Esophagus muscularis mucosa (tissue), 4 donors: ENCODE results near the gene RBFOX2. TPM values are rescaled to one million over a fixed set of nuclear protein-coding genes. Genes with fewer than 3 reads are reported as not detected.

Source experiments
- DNase-seq: peaks from one replicate; pipeline ENCODE4 v3.0.0-alpha.2; 2017; ENCODE audit errors: extremely low spot score
- H3K27ac ChIP-seq, 4 donors: fragments of 200-600 bp; sonication (generic); replicated peaks in 1 of 4; 1 replicate in 3 of 4; 2 replicates in 1 of 4; pipeline ENCODE4 v1.5.1; 2016 to 2019; ENCODE audit warnings: mild to moderate bottlenecking in 1 of 4
- H3K27me3 ChIP-seq, 4 donors: fragments of 200-600 bp; sonication (generic); one replicate each; pipeline versions ENCODE4 v1.5.1 to v1.6.0; 2016 to 2019
- H3K36me3 ChIP-seq, 4 donors: fragments of 200-600 bp; sonication (generic); one replicate each; pipeline ENCODE4 v1.5.1; 2016 to 2019
- H3K4me1 ChIP-seq, 4 donors: fragments of 200-600 bp; sonication (generic); one replicate each; pipeline ENCODE4 v1.5.1; 2016 to 2019
- H3K4me3 ChIP-seq, 4 donors: fragments of 200-600 bp; sonication (generic); 1 replicate in 2 of 4; 2 replicates in 2 of 4; pipeline ENCODE4 v1.5.1; 2016 to 2019; ENCODE audit warnings: mild to moderate bottlenecking in 4 of 4, moderate library complexity in 1 of 4
- H3K9me3 ChIP-seq, 4 donors: fragments of 200-600 bp; sonication (generic); 1 replicate in 3 of 4; 2 replicates in 1 of 4; pipeline ENCODE4 v1.5.1; 2016 to 2019
- CTCF ChIP-seq, 3 experiments: fragments of 200-600 bp in 2 of 3; fragments of 450-650 bp in 1 of 3; sonication (generic) in 2 of 3; IDR thresholded peaks; one replicate each; pipeline ENCODE4 v1.5.1; 2017 to 2019; ENCODE audit warnings: antibody characterized with exemption in 3 of 3, mild to moderate bottlenecking in 2 of 3, moderate library complexity in 1 of 3
- EP300 ChIP-seq: sonication (generic); formaldehyde crosslinking; IDR thresholded peaks from one replicate; pipeline ENCODE4 v1.6.1; 2017; ENCODE audit warnings: antibody characterized with exemption
- POLR2A ChIP-seq: fragments of 450-650 bp; IDR thresholded peaks from one replicate; pipeline ENCODE4 v1.6.1; 2017; ENCODE audit warnings: antibody characterized with exemption, moderate library complexity, mild to moderate bottlenecking, low read depth
- POLR2AphosphoS5 ChIP-seq, 2 donors: sonication (generic); formaldehyde crosslinking; IDR thresholded peaks; one replicate each; pipeline ENCODE4 v1.6.1; 2017; ENCODE audit warnings: antibody characterized with exemption in 2 of 2
- WGBS: methylation state at CpG from one replicate; pipeline ENCODE4 v1.1.5; 2018; 5-methylcytosine and 5-hydroxymethylcytosine counted together
- intact Hi-C: fragments of 100-400 bp; cut with DNase I; formaldehyde crosslinking; loops from one replicate; pipeline ENCODE4 v1.15.1; 2023
- total RNA-seq, 4 donors: library from RNA; depleted of rRNA; stranded (reverse); fragments of >200 nt; gene quantifications; one replicate each; pipeline versions ENCODE4 v1.1.0 to v1.2.1, GENCODE V29; 2016

RBFOX2 gene
- total RNA-seq, 4 donors from 2014 or later, result 113 to 179 (median 155) TPM

- Histone ChIP-seq H3K4me1 (peaks cover 31 to 49% (median 38%) of the 10 kb centered on the region in 4 donors), H3K36me3 (peaks cover 0 to 54% (median 20%) of the 10 kb centered on the region in 4 donors), H3K9me3 (no peaks in the 10 kb centered on the region), H3K27ac (peak overlapping the region in 1 of 4 donors; percentile 40), H3K4me3 (no peak overlapping the region), H3K27me3 (no peaks in the 10 kb centered on the region)
- WGBS, result 42% methylated on average over 4 of the region's 4 CpGs
- DNase-seq, result no peak
- no peak for TF ChIP-seq POLR2A
- TF ChIP-seq CTCF (IDR thresholded peaks at IDR 0.05), result no peak
- no peak for TF ChIP-seq EP300
- no peak for TF ChIP-seq POLR2AphosphoS5 (IDR thresholded peaks at IDR 0.05)
- intact Hi-C loops, result loop anchor here (10.0 kb wide), 1 partner anchor 168 kb away; no protein-coding TSS in a partner anchor
Measured at GRCh38 chr22:35746946-35747703, 281.5 kb downstream of the RBFOX2 start.

GRCh38 chr22:35746248-35746647 lies 282.4 kb downstream of the RBFOX2 start:
- TF ChIP-seq CTCF (IDR thresholded peaks at IDR 0.05) (no peak), POLR2AphosphoS5 (IDR thresholded peaks at IDR 0.05) (no peak), POLR2A (no peak), EP300 (no peak)
- peaks cover 0 to 56% (median 22%) of the 10 kb centered on the region in 4 donors for H3K36me3 ChIP-seq
- no peak overlapping the region for H3K4me3 ChIP-seq
- no peaks in the 10 kb centered on the region for H3K27me3 ChIP-seq
- intact Hi-C loops, result loop anchor here (10.0 kb wide), 1 partner anchor 169 kb away; no protein-coding TSS in a partner anchor
- no peak overlapping the region for H3K27ac ChIP-seq
- no peak for DNase-seq
- H3K4me1 ChIP-seq, result peaks cover 31 to 47% (median 42%) of the 10 kb centered on the region in 4 donors
- 84% methylated on average over 9 of the region's 9 CpGs for WGBS
- no peaks in the 10 kb centered on the region for H3K9me3 ChIP-seq

- no peak for DNase-seq
- intact Hi-C loops, result loop anchor here (5.0 to 10.0 kb wide), 2 partner anchors 101 to 171 kb away; no protein-coding TSS in a partner anchor
- TF ChIP-seq CTCF (IDR thresholded peaks at IDR 0.05), result no peak
- no peak for TF ChIP-seq POLR2AphosphoS5 (IDR thresholded peaks at IDR 0.05)
- no peak for TF ChIP-seq POLR2A
- TF ChIP-seq EP300, result no peak
- Histone ChIP-seq H3K27ac (peak overlapping the region in 2 of 4 donors; percentile 0 to 22), H3K4me3 (no peak overlapping the region), H3K36me3 (peaks cover 0 to 72% (median 30%) of the 10 kb centered on the region in 4 donors), H3K9me3 (no peaks in the 10 kb centered on the region), H3K27me3 (no peaks in the 10 kb centered on the region), H3K4me1 (peaks cover 31 to 50% (median 44%) of the 10 kb centered on the region in 4 donors)
- WGBS, result 45% methylated on average over 6 of the region's 6 CpGs
Measured at GRCh38 chr22:35743326-35743860, 285.2 kb downstream of the RBFOX2 start.

GRCh38 chr22:35742342-35743100 lies 286.1 kb downstream of the RBFOX2 start:
- WGBS, result 84% methylated on average over 9 of the region's 9 CpGs
- intact Hi-C loops, result loop anchor here (5.0 to 10.0 kb wide), 2 partner anchors 100 to 172 kb away; no protein-coding TSS in a partner anchor
- TF ChIP-seq POLR2AphosphoS5 (IDR thresholded peaks at IDR 0.05) (no peak), CTCF (IDR thresholded peaks at IDR 0.05) (no peak), POLR2A (no peak), EP300 (no peak)
- peaks cover 27 to 48% (median 37%) of the 10 kb centered on the region in 4 donors for H3K4me1 ChIP-seq
- H3K4me3 ChIP-seq, result no peak overlapping the region
- no peaks in the 10 kb centered on the region for H3K27me3 ChIP-seq
- DNase-seq, result no peak
- H3K27ac ChIP-seq, result peak overlapping the region in 1 of 4 donors; percentile 26
- no peaks in the 10 kb centered on the region for H3K9me3 ChIP-seq
- peaks cover 0 to 81% (median 37%) of the 10 kb centered on the region in 4 donors for H3K36me3 ChIP-seq
